Panc1 (cell line): ENCODE results near the gene LRP2. TPM values are rescaled to one million over a fixed set of nuclear protein-coding genes. Genes with fewer than 3 reads are reported as not detected.

ENCODE experiments used
- ATAC-seq: fragments of 200-7000 bp; cut with Tn5 transposase; 2 replicates; pipeline ENCODE4 v1.9.1; 2020; ENCODE audit warnings: mild to moderate bottlenecking, moderate library complexity
- BruUV-seq: library from RNA; stranded (reverse); fragments of 400-500 nt; replicated peaks from 2 replicates; lab custom pipeline; 2021; lab: Mats Ljungman, UMichigan
- CTCF ChIA-PET: fragments of 300-600 bp; sonication (Branson Sonifier 250); formaldehyde crosslinking; loops from one replicate; lab custom pipeline; 2022; ENCODE audit warnings: antibody characterized with exemption; lab: Charles Lee
- POLR2A ChIA-PET: fragments of 300-600 bp; sonication (Branson Sonifier 250); formaldehyde crosslinking; loops from one replicate; lab custom pipeline; 2022; ENCODE audit warnings: antibody characterized with exemption; lab: Charles Lee
- DNase-seq: peaks from one replicate; pipeline ENCODE4 v3.0.0-alpha.2; 2010; ENCODE audit warnings: low read depth, low spot score
- H3K27ac ChIP-seq: 2 replicates; pipeline ENCODE4 v1.5.1; 2011; ENCODE audit warnings: mild to moderate bottlenecking, low read length, inconsistent platforms
- H3K27me3 ChIP-seq: fragments of 200-500 bp; sonication (Bioruptor generic); 2 replicates; pipeline ENCODE4 v1.6.0; 2014; ENCODE audit warnings: low read length, inconsistent platforms; ENCODE audit not compliant: control insufficient read depth, insufficient read depth
- H3K36me3 ChIP-seq: fragments of 200-500 bp; sonication (Bioruptor generic); 2 replicates; pipeline ENCODE4 v1.5.1; 2014; ENCODE audit warnings: inconsistent platforms, mild to moderate bottlenecking, low read length, moderate library complexity; ENCODE audit not compliant: control insufficient read depth, insufficient read depth
- H3K4me1 ChIP-seq: 2 replicates; pipeline ENCODE4 v1.5.1; 2011; ENCODE audit warnings: inconsistent platforms, mild to moderate bottlenecking, low read length, moderate library complexity; ENCODE audit not compliant: control insufficient read depth, insufficient read depth
- H3K4me3 ChIP-seq, 2 experiments: 2 replicates each; pipeline ENCODE4 v1.5.1; 2011 to 2012; ENCODE audit warnings: low read depth in 2 of 2, low read length in 2 of 2, mild to moderate bottlenecking in 2 of 2, inconsistent platforms in 1 of 2, moderate library complexity in 1 of 2
- H3K9me3 ChIP-seq: fragments of 200-500 bp; sonication (Bioruptor generic); 2 replicates; pipeline ENCODE4 v1.5.1; 2014; ENCODE audit warnings: low read depth, mild to moderate bottlenecking, inconsistent platforms, low read length, moderate library complexity; ENCODE audit not compliant: control insufficient read depth, insufficient read depth
- CTCF ChIP-seq: fragments of 450-650 bp; IDR thresholded peaks from 2 replicates; pipeline ENCODE4 v1.5.1; 2017; ENCODE audit warnings: mild to moderate bottlenecking
- POLR2AphosphoS5 ChIP-seq: IDR thresholded peaks from 2 replicates; pipeline ENCODE4 v1.6.1; 2012; ENCODE audit warnings: mild to moderate bottlenecking, low read depth, low read length, moderate library complexity
- REST ChIP-seq, 2 experiments: IDR thresholded peaks; 2 replicates each; pipeline ENCODE4 v1.6.1; 2011 to 2012; ENCODE audit warnings: low read depth in 2 of 2, control low read depth in 1 of 2, low read length in 1 of 2, mild to moderate bottlenecking in 1 of 2, moderate library complexity in 1 of 2; ENCODE audit not compliant: insufficient read depth in 1 of 2
- SIN3A ChIP-seq: IDR thresholded peaks from 2 replicates; pipeline ENCODE4 v1.6.1; 2012; ENCODE audit warnings: low read depth, mild to moderate bottlenecking, low read length, moderate library complexity, borderline replicate concordance; ENCODE audit not compliant: insufficient read depth
- TCF7L2 ChIP-seq: IDR thresholded peaks from 2 replicates; pipeline ENCODE4 v1.6.1; 2011; ENCODE audit warnings: mild to moderate bottlenecking, low read depth, low read length, inconsistent platforms
- in situ Hi-C: cut with HindIII; loops from 2 replicates; pipeline ENCODE4 v1.10.0; 2016; ENCODE audit warnings: low sequenced_read_pairs, low pct_unique_long_range_greater_than_20kb
- intact Hi-C: fragments of 100-400 bp; cut with micrococcal nuclease; formaldehyde crosslinking; loops from one replicate; pipeline ENCODE4 v1.10.0; 2022; ENCODE audit not compliant: unreplicated experiment
- total RNA-seq: library from RNA; stranded (reverse); gene quantifications from one replicate; pipeline ENCODE4 v1.2.1, GENCODE V29; 2021; ENCODE audit not compliant: unreplicated experiment

LRP2 gene
- total RNA-seq, 1 experiment from 2014 or later, result 0.10 TPM

DNA sequence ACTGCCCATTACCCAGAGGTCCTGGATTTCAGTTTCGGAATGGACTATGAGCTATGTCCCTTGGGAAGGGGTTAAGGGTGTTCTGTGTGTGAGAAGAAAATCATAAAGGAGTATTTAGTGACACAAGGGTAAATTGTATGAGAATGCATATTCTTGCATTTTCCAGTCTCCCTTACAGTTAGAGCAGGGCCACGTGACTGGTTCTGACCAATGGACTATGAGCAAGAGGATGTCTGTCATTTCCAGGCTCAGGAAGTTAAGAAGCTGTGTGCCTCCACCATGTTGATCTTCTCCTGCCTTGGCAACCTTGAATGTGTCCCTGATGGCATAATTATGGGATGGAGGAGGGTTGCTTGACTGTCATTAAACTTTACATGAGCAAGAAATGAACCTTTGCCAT, 198.0 kb downstream of the LRP2 start:
- BruUV-seq, result no TSS peak
- Histone ChIP-seq H3K4me3 (no peak overlapping the region), H3K4me1 (no peaks in the 10 kb centered on the region), H3K9me3 (no peaks in the 10 kb centered on the region), H3K27ac (no peak overlapping the region), H3K36me3 (no peaks in the 10 kb centered on the region), H3K27me3 (peaks cover 7% of the 10 kb centered on the region)
- ChIA-PET CTCF (no interaction called here), POLR2A (no interaction called here)
- intact Hi-C loops (no loop called here), in situ Hi-C loops (no loop called here)
- no peak for TF ChIP-seq CTCF
- no peak for TF ChIP-seq TCF7L2
- TF ChIP-seq POLR2AphosphoS5, result no peak
- no peak for TF ChIP-seq REST (IDR thresholded peaks at IDR 0.05; ENCODE audit: insufficient read depth in 1 of 2, low read depth in 2 of 2, low read length in 1 of 2)
- no peak for TF ChIP-seq SIN3A
- no peak for ATAC-seq
- DNase-seq, result no peak

GRCh38 chr2:169162613-169163012, 199.7 kb downstream of the LRP2 start:
- in situ Hi-C loops, result no loop called here
- CTCF ChIA-PET, result no interaction called here
- no peak overlapping the region for H3K27ac ChIP-seq
- POLR2A ChIA-PET, result no interaction called here
- H3K27me3 ChIP-seq, result peaks cover 7% of the 10 kb centered on the region
- H3K4me1 ChIP-seq, result no peaks in the 10 kb centered on the region
- BruUV-seq, result no TSS peak
- H3K9me3 ChIP-seq, result no peaks in the 10 kb centered on the region
- H3K4me3 ChIP-seq, result no peak overlapping the region
- TF ChIP-seq POLR2AphosphoS5, result no peak
- no peak for TF ChIP-seq SIN3A
- TF ChIP-seq TCF7L2, result no peak
- TF ChIP-seq REST (IDR thresholded peaks at IDR 0.05; ENCODE audit: insufficient read depth in 1 of 2, low read depth in 2 of 2, low read length in 1 of 2), result no peak
- no peak for TF ChIP-seq CTCF
- ATAC-seq (no peak), DNase-seq (no peak)
- no peaks in the 10 kb centered on the region; the same call in 1 of the 2 replicates for H3K36me3 ChIP-seq
- intact Hi-C loops, result no loop called here
